RPMI7951 (cell line): ENCODE results near the gene GLIPR2. TPM values are rescaled to one million over a fixed set of nuclear protein-coding genes. Genes with fewer than 3 reads are reported as not detected.
"Not testable (repeated sequence)": the region's sequence is repeated elsewhere in the genome, so short reads cannot be mapped to it uniquely, and the experiment has no call there.

ENCODE experiments used
- DNase-seq: peaks from one replicate; pipeline ENCODE4 v3.0.0-alpha.2; 2012; ENCODE audit warnings: low read depth
- total RNA-seq: library from RNA; depleted of rRNA; stranded (reverse); fragments of >200 nt; shearing (Covaris generic); gene quantifications from 2 replicates; pipeline ENCODE4 v1.2.3, GENCODE V29; 2014; rRNA removed

GLIPR2 gene
- 7.2 and 9.3 TPM in 2 replicates for total RNA-seq

- DNase-seq = peak; percentile 63
These were observed at the start of gene GLIPR2 for GRCh38 chr9:36136272-36136893. Gene GLIPR2 (plus strand): TSS chr9:36136733. CDS start chr9:36136779, 46 bp downstream.

- not testable (repeated sequence) for DNase-seq
These were observed 49.5 kb upstream of the GLIPR2 start for GRCh38 chr9:36087054-36087453.

- DNase-seq = no peak
These were observed 48.5 kb upstream of the GLIPR2 start for GRCh38 chr9:36088020-36088419.

GRCh38 chr9:36091026-36091953, 45.2 kb upstream of the GLIPR2 start:
- peak; percentile 26 for DNase-seq

- DNase-seq = no peak
These were observed 44.5 kb upstream of the GLIPR2 start for GRCh38 chr9:36092014-36092413.

GRCh38 chr9:36092509-36093215, 43.9 kb upstream of the GLIPR2 start:
- DNase-seq = no peak

- no peak for DNase-seq
These were observed 43.1 kb upstream of the GLIPR2 start for GRCh38 chr9:36093384-36093783.

- no peak for DNase-seq
These were observed 36.8 kb upstream of the GLIPR2 start for GRCh38 chr9:36099718-36100117.

- peak; percentile 35 for DNase-seq
These were observed 36.0 kb upstream of the GLIPR2 start for GRCh38 chr9:36100532-36100931.

GRCh38 chr9:36101916-36102741, 34.4 kb upstream of the GLIPR2 start:
- peak; percentile 98 for DNase-seq

GRCh38 chr9:36102742-36103495, 33.6 kb upstream of the GLIPR2 start:
- peak; percentile 76 for DNase-seq

- no peak for DNase-seq
These were observed 27.5 kb upstream of the GLIPR2 start for GRCh38 chr9:36109071-36109470.

- no peak for DNase-seq
These were observed 26.1 kb upstream of the GLIPR2 start for GRCh38 chr9:36110434-36110833.

GRCh38 chr9:36112516-36112915, 24.0 kb upstream of the GLIPR2 start:
- DNase-seq = no peak

- no peak for DNase-seq
These were observed 22.5 kb upstream of the GLIPR2 start for GRCh38 chr9:36113999-36114398.

- DNase-seq = no peak
These were observed 19.9 kb upstream of the GLIPR2 start for GRCh38 chr9:36116593-36116992.

- DNase-seq = no peak
These were observed 18.3 kb upstream of the GLIPR2 start for GRCh38 chr9:36118201-36118600.

- DNase-seq = no peak
These were observed 17.8 kb upstream of the GLIPR2 start for GRCh38 chr9:36118706-36119105.

- DNase-seq = no peak
These were observed 17.1 kb upstream of the GLIPR2 start for GRCh38 chr9:36119476-36119875.

GRCh38 chr9:36120705-36121104, 15.8 kb upstream of the GLIPR2 start:
- no peak for DNase-seq

- DNase-seq = no peak
These were observed 14.6 kb upstream of the GLIPR2 start for GRCh38 chr9:36121971-36122370.
